Fibroblast of upper back skin (primary cell): ENCODE data around the gene ASH1L.
"Not testable (repeated sequence)": the region's sequence is repeated elsewhere in the genome, so short reads cannot be mapped to it uniquely, and the experiment has no call there.

Experiments
- DNase-seq: peaks from one replicate; pipeline ENCODE4 v3.0.0-alpha.2; 2013

Gene ASH1L

DNA sequence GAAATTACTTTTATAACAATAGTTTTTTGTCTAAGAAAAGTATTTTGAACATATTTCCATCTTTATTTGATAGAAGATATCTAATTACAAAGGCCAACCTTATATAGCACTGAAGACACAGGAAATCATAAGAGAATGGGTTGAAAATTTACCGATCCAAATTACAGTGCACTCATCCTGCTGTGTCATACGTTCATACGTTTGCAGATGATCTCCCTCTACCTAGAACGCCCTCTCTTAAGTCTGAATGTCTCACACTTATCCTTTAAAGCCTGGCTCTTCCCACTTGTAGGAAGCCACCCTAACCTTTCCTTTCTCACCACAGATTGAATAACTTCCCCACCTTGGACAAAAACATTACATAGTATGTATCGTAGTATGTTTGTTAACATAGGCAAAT lies 9.3 kb downstream of the ASH1L start:
- no peak for DNase-seq

DNA sequence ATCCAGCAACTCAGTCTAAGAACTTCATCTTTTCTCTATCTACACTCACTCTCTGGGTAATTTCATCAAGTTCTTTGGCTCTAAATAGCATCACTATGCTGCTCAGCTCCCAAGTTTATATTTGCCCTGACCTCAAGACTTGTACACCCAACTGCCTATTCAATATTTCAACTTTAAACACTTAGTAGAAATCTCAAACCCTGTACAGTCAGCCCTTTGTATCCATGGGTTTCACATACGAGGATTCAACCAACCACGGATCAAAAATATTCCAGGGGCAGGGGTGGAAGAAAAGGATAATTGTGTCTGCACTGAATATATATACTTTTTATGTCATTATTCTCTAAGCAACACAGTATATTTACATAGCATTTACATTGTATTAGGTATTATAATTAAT lies 13.9 kb downstream of the ASH1L start:
- DNase-seq: no peak

DNA sequence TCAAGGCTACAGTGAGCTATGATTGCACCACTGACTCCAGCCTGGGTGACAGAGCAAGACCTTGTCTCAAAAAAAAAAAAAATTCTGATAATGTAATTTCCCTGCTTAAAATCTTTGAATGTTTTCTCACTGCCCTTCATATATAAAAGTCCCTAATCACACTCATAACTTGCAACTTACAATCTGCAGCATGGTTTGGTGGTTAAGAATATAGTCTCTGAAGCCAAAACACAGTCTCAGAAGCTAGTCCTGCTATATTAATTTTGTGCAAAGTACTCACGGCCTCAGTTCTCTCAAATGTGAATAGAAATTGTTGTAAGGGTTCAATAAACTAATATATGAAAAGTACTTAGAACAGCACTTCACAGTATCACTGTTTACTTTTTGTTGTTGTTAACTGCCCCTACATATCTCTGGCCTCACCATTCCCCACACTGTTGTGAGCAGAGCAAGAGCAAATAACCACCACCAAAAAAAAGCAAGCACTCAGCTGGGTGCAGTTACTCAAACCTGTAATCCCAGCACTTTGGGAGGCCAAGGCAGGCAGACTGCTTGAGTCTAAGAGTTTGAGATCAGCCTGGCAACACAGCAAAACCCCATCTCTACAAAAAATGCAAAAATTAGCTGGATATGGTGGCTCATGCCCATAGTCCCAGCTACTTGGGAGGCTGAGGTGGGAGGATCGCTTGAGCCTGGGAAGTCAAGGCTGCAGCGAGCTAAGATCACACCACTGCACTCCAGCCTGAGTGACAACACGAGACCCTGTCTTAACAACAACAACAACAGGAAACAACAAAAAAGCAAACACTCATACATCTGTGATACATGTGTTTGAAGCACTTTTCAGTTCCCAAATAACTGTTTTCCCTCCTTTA lies 22.4 kb downstream of the ASH1L start:
- DNase-seq: no peak

DNA sequence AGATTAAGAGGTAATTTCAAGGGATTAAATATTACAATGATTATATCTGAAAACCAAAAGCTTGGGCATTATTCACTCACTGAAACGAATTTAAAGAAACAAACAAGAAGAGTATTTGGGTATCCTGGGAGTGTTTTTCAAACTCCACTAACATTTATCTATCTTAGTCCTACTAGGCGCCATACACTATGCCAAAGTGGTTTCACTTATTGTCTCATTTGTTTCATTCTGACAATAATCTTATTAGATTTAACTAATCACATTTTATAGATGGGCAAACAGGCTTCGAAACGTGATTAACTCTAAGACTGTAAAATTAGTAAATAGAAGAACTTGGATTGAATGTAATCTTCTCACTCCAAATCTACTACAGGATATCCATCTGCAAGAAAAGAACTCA lies 25.4 kb downstream of the ASH1L start:
- DNase-seq: no peak

DNA sequence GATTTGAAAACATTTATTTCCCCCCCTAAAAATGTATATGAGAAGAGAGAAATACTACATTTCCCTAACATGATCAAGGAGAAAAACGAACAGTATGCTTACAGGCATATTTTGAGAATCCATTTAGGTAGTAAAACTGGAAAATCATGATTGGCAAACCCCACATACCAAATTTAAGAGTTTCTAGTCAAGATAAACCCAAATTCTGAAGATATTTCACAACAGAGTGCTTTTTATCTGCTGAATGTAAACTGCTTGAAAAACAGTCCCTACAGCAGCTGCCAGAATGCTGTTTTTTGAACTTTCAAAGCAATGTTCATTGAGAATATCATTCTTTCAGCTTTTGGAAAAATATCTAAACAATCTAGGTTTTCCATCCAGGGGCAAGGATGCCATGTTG lies 31.0 kb downstream of the ASH1L start:
- no peak for DNase-seq

DNA sequence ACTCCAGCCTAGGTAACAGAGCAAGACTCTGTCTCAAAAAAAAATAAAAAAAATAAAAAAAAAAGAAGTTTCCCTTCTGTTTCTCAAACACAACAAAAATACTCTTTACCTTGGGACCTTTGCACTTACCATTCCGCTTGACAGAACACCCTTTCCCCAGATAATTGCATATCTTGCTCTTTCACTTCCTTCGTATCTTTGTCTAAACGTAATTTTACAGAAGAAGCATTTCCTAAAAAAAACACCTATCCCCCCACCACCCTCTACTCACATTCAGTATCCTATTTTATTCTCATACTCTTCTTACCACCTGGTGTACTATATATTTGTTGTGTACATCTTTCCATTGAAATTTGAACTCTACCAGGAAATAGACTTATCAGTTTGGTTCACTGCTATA lies 32.7 kb downstream of the ASH1L start:
- no peak for DNase-seq

DNA sequence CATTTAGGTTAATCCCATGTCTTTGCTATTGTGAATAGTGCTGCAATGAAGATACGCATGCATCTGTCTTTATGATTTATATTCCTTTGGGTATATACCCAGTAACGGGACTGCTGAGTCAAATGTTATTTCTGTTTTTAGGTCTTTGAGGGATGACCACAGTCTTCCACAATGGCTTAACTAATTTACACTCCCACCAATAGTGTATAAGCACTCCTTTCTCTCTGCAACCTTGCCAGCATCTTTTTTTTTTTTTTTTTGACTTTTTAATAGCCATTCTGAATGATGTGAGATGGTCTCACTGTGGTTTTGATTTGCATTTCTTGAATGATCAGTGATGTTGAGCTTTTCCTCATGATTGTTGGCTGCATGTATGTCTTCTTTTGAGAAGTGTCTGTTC lies 33.5 kb downstream of the ASH1L start:
- peak; percentile 7 for DNase-seq

DNA sequence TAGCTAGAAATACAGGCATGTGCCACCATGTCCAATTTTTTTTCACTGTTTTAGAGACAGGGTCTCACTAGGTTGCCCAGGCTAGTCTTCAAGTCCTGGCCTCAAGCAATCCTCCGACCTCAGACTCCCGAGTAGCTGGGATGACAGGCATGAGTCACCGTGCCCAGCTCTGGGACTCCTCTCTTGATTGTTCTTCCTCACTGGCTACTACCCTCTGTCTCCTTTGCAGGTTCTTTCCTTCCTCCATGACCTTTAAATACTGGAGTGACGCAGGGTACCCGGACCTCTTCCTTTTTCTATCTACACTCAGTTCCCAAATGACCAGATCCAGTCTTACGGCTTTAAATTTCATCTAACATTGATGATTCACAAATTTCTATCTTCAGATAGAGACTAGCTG lies 34.9 kb downstream of the ASH1L start:
- DNase-seq: no peak

DNA sequence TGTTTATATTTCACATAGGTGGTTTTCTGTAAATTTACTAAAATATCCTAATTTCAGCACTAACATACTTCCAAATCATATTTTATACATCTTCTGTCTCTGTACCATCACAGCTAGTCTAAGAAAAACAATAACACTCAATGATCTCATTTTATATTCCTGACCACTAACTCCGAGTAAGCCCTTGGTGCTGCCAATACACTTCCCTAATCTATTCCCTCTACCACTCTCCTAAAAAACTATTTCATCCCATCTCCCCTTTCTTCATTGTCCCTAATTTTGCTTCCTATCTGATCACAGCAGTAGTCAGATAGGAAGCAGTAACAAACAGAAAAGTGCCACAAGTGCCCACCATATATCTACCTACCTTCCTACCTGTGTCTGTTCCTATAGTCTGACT lies 36.2 kb downstream of the ASH1L start:
- no peak for DNase-seq

DNA sequence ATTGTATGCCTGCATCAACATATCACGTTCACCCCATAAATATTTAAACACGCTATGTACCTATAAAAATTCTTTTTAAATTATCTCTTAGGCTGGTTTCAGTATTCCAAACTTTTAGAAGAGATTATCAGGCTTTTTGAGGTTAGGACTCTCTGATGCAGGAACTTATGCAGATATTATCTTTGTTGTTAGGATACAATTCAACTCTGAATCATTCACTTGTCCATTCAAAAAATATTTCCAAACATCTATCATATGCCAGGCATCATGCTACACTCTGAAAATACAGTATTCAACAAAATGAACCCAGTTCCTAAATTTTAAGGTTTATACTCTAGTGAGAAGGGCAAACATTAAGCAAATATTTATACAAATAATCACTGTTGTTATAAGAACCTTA lies 40.5 kb downstream of the ASH1L start:
- DNase-seq: no peak

DNA sequence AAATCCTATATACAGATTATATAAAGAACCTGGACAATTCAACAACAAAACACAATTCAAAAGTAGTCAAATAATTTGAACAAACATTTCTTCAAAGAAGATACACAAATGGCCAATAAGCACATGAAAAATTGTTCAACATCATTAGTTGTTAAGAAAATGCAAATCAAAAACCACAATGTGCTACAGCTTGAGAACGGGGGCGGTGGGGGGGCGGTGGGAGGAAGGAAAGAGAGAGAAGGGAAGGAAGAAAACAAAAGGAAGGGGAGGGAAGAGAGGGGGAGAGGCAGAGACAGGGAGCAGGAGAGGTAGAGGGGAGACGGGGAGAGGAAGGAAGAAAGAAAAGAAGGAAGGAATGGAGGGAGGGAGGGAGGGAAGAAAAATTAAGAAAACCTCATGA lies 44.1 kb downstream of the ASH1L start:
- no peak for DNase-seq

DNA sequence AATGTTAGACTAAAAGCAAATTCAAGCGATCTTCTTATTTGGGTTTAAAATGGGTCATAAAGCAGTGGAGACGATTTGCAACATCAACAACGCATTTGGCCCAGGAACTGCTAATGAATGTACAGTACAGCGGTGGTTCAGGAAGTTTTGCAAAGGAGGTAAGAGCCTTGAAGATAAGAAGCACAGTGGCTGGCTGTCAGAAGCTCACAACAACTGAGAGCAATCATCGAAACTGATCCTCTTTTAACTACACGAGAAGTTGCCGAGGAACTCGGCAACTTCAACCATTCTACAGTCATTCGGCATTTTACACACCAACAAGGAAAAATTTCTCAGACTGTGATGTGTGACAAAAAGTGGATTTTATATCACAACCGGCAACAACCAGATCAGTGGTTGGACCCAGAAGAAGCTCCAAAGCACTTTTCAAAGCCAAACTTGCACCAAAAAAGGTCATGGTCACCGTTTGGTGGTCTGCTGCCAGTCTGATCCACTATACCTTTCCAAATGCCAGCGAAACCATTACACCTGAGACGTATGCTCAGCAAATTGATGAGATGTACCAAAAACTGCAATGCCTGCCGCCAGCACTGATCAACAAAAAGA lies 47.9 kb downstream of the ASH1L start:
- DNase-seq: no peak

DNA sequence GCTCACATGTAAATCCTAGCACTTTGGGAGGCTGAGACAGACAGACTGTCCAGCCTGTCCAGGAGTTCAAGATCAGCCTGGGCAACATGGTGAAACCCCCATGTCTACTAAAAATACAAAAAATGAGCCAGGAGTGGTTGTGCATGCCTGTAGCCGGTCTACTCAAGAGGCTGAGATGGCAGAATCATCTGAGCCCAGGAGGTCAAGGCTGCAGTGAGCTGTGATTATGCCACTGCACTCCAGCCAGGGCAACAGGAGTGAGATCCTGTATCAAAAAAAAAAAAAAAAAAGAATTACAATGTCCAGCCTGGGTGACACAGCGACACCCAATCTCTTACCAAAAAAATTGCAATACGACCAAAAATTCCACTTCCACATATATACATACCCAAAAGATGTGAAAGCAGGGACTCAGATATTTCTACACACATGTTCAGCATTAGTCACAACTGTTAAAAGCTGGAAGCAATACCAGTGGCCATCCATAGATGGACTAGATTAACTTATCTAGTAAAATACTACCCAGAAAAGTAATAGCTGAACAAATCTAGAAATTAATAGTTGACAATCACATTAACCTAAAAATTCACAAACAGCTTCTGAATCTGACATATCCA lies 49.2 kb downstream of the ASH1L start:
- peak; percentile 75 for DNase-seq

DNA sequence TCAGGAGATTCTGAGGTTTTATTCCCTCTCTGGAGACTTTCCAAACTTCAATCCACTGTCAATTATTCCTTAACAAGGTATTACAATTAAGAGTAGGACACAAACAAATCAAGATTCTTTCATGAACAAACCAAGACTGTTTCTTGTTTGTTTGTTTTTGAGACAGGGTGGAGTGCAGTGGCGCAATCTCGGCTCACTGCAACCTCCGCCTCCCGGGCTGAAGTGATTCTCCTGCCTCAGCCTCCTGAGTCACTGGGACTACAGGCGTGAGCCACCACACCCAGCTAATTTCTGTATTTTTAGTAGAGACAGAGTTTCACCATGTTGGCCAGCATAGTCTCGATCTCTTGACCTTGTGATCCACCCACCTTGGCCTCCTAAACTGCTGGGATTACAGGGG lies 51.2 kb downstream of the ASH1L start:
- DNase-seq: not testable (repeated sequence)

DNA sequence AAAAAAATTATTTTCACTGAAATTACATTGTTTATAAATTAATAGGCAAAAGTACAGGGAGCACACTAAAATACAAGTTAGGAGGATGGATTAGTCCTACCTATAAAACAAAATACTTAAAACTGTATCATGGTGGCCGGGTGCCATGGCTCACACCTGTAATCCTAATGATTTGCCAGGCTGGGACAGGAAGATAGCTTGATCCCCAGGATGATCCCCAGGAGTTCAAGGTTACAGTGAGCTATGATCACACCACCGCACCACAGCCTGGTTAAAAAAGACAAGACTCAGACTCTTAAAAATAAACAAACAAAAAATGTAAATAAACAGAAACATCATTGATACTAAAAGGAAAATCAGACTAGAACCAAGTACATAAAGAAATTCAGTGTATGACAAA lies 53.5 kb downstream of the ASH1L start:
- no peak for DNase-seq

DNA sequence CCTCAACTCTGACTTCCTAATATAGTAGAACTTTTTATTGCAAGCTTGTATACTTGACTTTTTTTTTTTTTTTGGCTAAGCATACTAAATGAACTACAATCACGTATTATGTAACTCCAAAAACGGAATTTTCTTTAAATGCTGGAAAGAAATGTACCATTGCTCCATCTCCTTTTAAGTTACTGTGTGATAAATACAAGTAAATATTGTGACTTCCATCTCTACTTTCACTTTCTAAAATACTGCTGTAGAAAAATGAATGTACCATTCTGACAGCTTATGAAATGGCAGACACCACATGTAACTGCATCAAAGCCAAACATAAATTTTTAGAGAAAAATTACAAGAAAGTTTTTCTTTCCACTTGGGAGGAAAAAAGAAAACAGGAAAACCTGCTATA lies 54.7 kb downstream of the ASH1L start:
- no peak for DNase-seq

DNA sequence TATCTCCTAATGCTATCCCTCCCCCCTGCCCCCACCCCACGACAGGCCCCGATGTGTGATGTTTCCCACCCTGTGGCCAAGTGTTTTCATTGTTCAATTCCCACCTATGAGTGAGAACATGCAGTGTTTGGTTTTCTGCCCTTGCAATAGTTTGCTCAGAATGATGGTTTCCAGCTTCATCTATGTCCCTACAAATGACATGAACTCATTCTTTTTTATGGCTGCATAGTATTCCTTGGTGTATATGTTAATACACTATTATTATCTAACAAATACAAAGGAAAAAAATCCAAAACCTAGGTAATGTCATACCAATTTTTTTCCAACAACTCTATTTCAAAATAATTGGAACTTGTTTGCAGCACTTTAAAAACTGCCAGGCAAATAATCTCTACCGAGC lies 56.6 kb downstream of the ASH1L start:
- DNase-seq: not testable (repeated sequence)

DNA sequence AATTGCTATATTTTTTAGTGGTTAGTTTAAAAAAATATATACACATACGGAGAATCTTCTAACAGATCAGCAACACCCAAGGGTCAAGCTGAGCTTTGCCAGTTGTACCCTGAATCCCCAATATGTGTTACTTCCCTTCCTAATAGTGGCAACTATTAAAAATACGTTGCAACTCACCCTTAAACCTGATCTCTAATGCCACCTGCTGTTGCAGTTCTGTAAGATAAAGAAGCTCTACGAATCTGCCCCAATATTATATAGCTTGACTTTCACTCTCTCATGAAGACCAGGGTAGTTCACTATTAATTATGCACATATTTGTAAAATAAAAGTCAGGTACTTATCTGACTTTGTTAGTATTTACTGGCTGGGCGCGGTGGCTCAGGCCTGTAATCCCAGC lies 58.4 kb downstream of the ASH1L start:
- DNase-seq: peak; percentile 31

DNA sequence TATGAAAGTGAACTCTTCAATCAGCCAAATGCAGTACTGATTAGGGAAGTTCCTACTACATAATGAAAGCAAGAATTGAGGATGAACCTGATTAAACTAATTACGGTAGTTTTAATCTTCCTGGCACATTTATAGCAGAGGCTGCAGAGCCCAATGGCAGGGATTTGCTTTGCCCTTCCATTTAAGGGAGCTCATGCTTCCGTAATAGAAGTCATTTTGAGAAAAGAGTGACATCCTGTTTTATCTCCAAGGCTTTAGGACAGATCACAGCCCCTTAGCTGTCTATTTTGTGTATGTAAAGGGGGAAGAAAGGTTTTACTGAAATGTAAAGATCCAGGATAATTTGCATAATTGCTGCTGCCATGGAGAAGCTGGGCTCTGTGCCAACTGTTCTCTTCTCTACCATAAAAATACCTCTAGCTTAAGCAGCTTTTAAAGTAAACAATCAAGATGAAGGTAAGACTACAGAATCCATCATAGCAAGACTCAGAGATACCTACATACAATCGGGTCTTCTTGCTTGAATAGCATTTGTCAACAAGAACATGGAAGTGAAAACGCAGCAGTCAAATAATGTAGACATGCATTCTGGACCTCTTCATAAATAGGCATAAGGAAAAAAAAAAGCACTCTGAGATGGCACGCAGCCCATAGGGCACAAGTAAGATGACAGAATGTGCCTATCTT lies 62.5 kb downstream of the ASH1L start:
- DNase-seq: peak; percentile 35

DNA sequence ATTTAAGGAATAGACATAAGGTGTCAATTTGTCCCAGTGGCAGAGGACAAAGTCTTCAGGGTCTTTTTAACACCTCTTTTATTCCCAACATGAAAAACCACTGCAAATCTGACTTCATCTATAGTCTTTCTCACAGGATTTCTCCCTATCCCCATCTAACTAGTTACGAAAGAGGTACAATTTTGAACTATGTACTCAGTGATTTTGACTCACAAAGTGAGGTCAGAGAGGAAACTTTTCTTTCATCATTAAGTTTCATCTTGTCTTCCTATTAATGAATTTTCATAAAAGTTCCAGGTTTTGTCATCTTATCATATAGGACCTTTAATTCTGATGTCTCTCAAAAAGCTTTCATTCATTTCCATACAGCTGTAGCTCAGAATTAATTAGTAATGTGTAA lies 63.3 kb downstream of the ASH1L start:
- DNase-seq: peak; percentile 12

DNA sequence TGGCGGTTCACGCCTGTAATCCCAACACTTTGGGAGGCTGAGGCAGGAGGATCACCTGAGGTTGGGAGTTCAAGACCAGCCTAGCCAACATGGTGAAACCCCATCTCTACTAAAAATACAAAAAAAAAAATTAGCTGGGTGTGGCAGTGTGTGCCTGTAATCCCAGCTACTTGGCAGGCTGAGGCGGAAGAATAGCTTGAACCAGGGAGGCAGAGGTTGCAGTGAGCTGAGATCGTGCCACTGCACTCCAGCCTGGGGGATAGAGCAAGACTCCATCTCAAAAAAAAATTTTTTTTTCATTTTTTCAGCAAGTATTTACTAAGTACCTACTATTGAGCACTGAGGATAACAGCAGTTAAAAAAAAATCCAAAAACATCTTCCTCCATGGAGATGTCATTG lies 69.0 kb downstream of the ASH1L start:
- not testable (repeated sequence) for DNase-seq

DNA sequence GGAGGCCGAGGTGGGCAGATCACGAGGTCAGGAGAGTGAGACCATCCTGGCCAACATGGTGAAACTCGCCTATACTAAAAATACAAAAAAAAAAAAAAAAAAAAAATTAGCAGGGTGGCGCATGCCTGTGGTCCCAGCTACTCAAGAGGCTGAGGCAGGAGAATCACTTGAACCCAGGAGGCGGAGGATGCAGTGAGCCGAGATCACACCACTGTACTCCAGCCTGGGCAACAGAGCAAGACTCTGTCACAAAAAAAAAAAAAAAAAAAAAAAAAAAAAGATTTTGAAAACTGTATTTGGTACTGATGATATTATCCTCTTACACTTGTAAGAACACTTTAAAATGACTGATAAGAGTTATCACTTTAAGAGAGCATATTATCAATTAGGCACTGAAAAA lies 74.2 kb downstream of the ASH1L start:
- DNase-seq: not testable (repeated sequence)

DNA sequence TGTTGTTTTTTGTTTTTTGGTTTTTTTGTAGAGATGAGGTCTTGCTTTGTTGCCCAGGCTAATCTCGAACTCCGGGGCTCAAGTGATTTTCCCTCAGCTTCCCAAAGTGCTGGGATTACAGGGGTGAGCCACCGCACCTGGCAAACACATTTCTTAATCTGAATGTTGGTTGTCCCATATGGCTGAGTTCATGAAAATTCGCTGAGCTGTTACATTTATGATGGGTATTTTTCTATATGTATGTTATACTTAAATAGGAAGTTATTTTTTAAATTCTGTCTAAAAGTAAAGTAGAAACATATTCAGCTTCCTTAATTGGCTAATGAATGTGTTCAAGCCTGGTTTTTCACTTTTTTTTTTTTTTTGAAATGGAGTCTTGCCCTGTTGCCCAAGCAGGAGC lies 75.1 kb downstream of the ASH1L start:
- no peak for DNase-seq

DNA sequence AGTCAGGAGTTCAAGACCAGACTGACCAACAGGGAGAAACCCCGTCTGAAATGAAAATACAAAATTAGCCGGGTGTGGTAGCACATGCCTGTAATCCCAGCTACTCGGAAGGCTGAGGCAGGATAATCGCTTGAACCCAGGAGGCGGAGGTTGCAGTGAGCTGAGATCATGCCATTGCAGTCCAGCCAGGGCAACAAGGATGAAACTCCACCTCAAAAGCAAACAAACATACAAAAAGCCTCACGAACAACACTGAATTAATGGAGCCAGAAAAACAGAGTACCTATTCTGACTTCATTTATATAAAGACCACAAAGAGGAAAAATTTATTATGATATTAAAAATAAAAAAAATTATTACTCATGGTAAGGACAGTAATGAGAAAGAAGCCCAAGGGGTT lies 75.7 kb downstream of the ASH1L start:
- not testable (repeated sequence) for DNase-seq
